GM19025 (cell line): ENCODE data around the gene NRG2.

Experiments
- ATAC-seq: cut with Tn5 transposase; IDR thresholded peaks from one replicate; pipeline ENCODE4 v1.9.1; 2021; ENCODE audit warnings: mild to moderate bottlenecking, low read depth, moderate library complexity; ENCODE audit not compliant: unreplicated experiment

Gene NRG2

GRCh38 chr5:140042643-140043507 lies at the start of gene NRG2:
TSS of gene NRG2 (minus strand) at chr5:140043299.
- peak; percentile 70 for ATAC-seq

GRCh38 chr5:140090251-140090650 lies 47.2 kb upstream of the NRG2 start:
- ATAC-seq, result no peak

GRCh38 chr5:140084541-140084940 lies 41.4 kb upstream of the NRG2 start:
- no peak for ATAC-seq

- no peak for ATAC-seq
Measured at GRCh38 chr5:140083650-140084049, 40.6 kb upstream of the NRG2 start.

- no peak for ATAC-seq
Measured at GRCh38 chr5:140083120-140083519, 40.0 kb upstream of the NRG2 start.

- ATAC-seq, result no peak
Measured at GRCh38 chr5:140076788-140077187, 33.7 kb upstream of the NRG2 start.

- no peak for ATAC-seq
Measured at GRCh38 chr5:140076142-140076541, 33.0 kb upstream of the NRG2 start.

GRCh38 chr5:140075371-140075770 lies 32.3 kb upstream of the NRG2 start:
- ATAC-seq, result no peak

- no peak for ATAC-seq
Measured at GRCh38 chr5:140073296-140073695, 30.2 kb upstream of the NRG2 start.

GRCh38 chr5:140072812-140073211 lies 29.7 kb upstream of the NRG2 start:
- no peak for ATAC-seq

- ATAC-seq, result no peak
Measured at GRCh38 chr5:140060816-140061215, 17.7 kb upstream of the NRG2 start.

GRCh38 chr5:140058212-140058932 lies 15.3 kb upstream of the NRG2 start:
- ATAC-seq, result no peak

- ATAC-seq, result no peak
Measured at GRCh38 chr5:140056880-140057279, 13.8 kb upstream of the NRG2 start.

- ATAC-seq, result no peak
Measured at GRCh38 chr5:140055152-140055551, 12.1 kb upstream of the NRG2 start.

- ATAC-seq, result no peak
Measured at GRCh38 chr5:140054086-140054689, 11.1 kb upstream of the NRG2 start.

GRCh38 chr5:140051950-140052349 lies 8.9 kb upstream of the NRG2 start:
- no peak for ATAC-seq

GRCh38 chr5:140049713-140050112 lies 6.6 kb upstream of the NRG2 start:
- ATAC-seq, result no peak

GRCh38 chr5:140049205-140049604 lies 6.1 kb upstream of the NRG2 start:
- no peak for ATAC-seq

GRCh38 chr5:140044041-140044440 lies 942 bp upstream of the NRG2 start:
- no peak for ATAC-seq

- ATAC-seq, result peak; percentile 5
Measured at GRCh38 chr5:140043508-140043872, 391 bp upstream of the NRG2 start.

- no peak for ATAC-seq
Measured at GRCh38 chr5:140042393-140042642, 781 bp downstream of the NRG2 start.
